GM13976 (cell line): ENCODE results near the gene POLE3.

ENCODE experiments used
- DNase-seq: peaks from one replicate; pipeline ENCODE4 v3.0.0; 2012; ENCODE audit warnings: low spot score
- in situ Hi-C: fragments of 300-500 bp; cut with MboI; formaldehyde crosslinking; loops from one replicate; pipeline ENCODE4 v1.12.0; 2022; ENCODE audit warnings: low sequenced_read_pairs, mixed read lengths, inconsistent platforms; ENCODE audit not compliant: unreplicated experiment
- TF ChIP-seq, protein P1 (sequence below): IDR thresholded peaks from 2 replicates; pipeline ENCODE4 v1.5.1; 2012; ENCODE audit warnings: borderline replicate concordance, mild to moderate bottlenecking; ENCODE audit not compliant: insufficient read depth; ENCODE audit errors: extremely low read depth, missing control alignments, control extremely low read depth

The POLE3 gene

DNA sequence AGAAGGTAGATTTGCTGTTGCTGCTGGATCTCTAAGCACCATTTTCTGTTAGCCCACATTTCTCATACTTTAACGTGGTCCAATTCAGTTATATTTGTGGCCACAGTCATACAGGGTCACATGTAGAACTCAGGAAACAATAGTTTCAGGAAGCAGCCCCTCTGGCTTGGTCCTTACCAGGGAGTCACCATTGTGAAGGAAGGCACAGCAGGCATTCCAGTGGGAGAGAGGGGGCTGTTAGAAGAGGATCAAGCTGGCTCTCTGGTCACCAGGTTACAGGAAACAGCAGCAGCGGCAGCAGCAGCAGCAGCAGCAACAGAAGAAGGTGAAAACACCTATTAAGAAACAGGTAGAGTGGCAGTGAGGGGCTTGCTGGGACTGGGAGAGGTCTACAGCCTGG, 14.6 kb upstream of the POLE3 start:
- no peak for DNase-seq
- in situ Hi-C loops, result no loop called here
- TF ChIP-seq, protein P1, sequence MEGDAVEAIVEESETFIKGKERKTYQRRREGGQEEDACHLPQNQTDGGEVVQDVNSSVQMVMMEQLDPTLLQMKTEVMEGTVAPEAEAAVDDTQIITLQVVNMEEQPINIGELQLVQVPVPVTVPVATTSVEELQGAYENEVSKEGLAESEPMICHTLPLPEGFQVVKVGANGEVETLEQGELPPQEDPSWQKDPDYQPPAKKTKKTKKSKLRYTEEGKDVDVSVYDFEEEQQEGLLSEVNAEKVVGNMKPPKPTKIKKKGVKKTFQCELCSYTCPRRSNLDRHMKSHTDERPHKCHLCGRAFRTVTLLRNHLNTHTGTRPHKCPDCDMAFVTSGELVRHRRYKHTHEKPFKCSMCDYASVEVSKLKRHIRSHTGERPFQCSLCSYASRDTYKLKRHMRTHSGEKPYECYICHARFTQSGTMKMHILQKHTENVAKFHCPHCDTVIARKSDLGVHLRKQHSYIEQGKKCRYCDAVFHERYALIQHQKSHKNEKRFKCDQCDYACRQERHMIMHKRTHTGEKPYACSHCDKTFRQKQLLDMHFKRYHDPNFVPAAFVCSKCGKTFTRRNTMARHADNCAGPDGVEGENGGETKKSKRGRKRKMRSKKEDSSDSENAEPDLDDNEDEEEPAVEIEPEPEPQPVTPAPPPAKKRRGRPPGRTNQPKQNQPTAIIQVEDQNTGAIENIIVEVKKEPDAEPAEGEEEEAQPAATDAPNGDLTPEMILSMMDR, result no peak

DNA sequence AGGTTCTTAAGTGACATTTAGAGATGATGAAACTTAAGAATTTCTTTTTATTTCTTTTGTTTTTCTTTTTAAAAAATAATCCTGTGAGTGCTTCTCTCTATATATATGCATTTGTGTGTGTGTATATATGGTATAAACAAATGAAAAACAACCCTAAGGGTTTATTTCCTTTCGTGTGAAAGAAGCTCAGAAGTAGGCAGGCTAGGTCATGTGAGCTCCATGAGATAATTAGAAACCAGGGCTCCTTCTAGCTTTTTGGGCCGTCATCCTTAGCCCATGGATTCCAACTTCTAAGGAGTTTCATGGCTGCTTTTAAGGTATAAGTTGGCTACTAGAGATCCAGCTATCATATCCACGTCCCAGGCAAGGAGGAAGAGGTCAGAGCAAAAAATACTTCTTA, 11.3 kb upstream of the POLE3 start:
- TF ChIP-seq, protein P1, result no peak
- DNase-seq, result no peak
- in situ Hi-C loops, result no loop called here

DNA sequence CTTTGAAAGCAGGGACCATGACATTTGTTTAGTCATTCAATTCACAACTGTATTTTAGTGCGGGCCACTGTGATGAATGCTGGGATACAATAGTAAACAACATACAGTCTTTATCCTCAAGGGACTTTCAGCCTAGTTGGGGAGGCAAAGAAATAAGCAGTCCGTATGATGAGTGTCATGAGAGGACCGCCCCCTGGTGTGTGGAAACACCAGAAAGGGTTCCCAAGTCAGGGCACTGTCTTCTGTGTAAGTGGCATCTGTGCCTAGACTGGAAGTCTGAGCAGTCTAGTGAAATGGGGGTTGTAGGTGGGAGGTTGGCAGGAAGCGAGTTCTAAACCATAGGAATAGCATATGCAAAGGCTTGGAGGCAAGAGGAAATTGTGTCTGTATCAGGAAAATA, 6.9 kb upstream of the POLE3 start:
- no peak for DNase-seq
- in situ Hi-C loops, result no loop called here

DNA sequence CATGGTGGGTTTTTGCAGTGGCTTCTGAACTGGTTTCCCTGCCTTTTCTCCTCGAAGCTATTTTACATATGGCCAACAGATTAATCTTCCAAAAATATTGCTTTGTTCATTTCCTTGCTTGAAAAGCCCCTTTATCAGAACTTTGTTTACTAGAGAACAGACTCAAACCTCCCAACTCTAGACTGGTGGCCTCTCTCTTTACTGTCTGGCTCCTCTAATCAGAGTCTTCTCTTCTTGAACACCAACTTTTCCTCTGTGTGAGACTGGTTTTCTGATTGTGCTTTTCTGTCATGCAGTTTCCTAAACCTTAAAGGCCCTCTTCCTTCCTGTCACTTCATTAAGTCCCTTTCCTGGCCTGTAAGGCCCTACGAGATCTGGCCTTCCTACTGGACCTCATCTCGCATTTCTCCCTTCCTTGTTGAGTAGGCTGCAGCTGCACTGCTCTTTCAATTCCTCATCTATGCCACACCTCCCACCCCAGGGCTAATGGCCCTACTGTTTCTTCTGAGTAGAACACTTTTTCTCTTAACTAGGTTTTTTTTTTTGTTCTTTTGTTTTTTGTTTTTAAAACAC, 5.8 kb upstream of the POLE3 start:
- TF ChIP-seq, protein P1, result no peak
- DNase-seq, result peak; percentile 65
- in situ Hi-C loops, result no loop called here

More for the DNA sequence above, 6.9 kb upstream of the POLE3 start:
- TF ChIP-seq, protein P1, result no peak

DNA sequence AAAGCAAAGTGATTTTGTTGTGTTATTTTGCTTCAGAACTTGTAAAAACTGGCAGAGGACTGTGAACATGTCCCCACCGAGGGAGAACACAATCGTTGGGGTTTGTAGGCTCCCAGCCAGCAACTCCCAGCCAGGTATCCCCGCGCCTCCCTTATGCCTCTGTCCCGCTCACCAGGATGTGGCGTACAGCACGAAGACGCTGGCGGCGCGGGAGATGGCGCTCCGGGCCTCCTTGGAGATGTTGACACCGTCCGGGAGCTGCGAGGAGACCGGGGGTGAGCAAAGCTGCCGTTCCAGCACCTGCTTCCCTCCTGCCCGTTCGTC, 630 bp downstream of the POLE3 start:
- in situ Hi-C loops, result no loop called here
- no peak for DNase-seq
- TF ChIP-seq, protein P1, result no peak

DNA sequence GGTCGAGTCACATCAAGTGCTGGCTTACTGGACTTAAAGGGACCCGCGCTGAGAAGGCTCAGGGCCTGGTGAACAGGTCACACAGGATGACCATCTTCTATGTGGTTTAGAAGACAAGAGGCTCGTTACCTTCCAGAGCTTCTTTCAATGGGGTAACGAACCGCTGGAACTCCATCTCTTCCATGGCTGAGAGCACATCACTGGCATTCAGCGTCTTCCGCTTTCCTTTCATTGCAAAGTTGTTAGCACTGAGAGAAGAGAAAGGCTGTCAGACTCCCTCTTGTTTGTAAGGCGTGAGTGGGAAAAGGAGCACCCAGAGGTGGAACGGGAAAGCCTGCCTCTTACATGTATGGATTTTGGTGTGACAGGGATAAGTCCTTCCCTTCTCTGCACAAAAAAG, 994 bp downstream of the POLE3 start:
- no peak for DNase-seq
- TF ChIP-seq, protein P1, result no peak
- in situ Hi-C loops, result no loop called here
